HepG2 (cell line): ENCODE results near the gene WDR11. TPM values are rescaled to one million over a fixed set of nuclear protein-coding genes. Genes with fewer than 3 reads are reported as not detected.

ENCODE experiments used
- ATAC-seq: fragments of 200-7000 bp; cut with Tn5 transposase; 3 replicates; pipeline ENCODE4 v1.9.1; 2020; ENCODE audit warnings: mild to moderate bottlenecking, moderate library complexity
- BruUV-seq: library from RNA; stranded (reverse); fragments of 400-500 nt; replicated peaks from 2 replicates; lab custom pipeline; 2021; lab: Mats Ljungman, UMichigan
- CTCF ChIA-PET: fragments of 300-600 bp; formaldehyde crosslinking; extraction: SDS; loops from one replicate; lab custom pipeline; 2021; ENCODE audit warnings: low total read pairs, inconsistent platforms, low intra/inter-chr PET ratio; lab: Yijun Ruan, JAX
- POLR2A ChIA-PET: fragments of 350-600 bp; sonication (Branson Sonifier 250); formaldehyde crosslinking; loops from one replicate; lab custom pipeline; 2020; ENCODE audit warnings: antibody characterized with exemption, inconsistent platforms; lab: Yijun Ruan, JAX
- DNase-seq: peaks from one replicate; pipeline ENCODE4 v3.0.0-alpha.2; 2015; ENCODE audit warnings: low spot score
- FAIRE-seq: peaks from 3 replicates; lab custom pipeline; 2011; peaks lifted over from hg19 to GRCh38; lab: Jason Lieb, UNC
- H2AFZ ChIP-seq: one replicate; pipeline ENCODE4 v1.6.1; 2011; ENCODE audit warnings: low read length, inconsistent platforms
- H3K27ac ChIP-seq: fragments of 300-600 bp; 3 replicates; pipeline ENCODE4 v1.8.0; 2011; ENCODE audit warnings: mixed run types, mild to moderate bottlenecking, mixed read lengths, low read length, inconsistent platforms; ENCODE audit not compliant: insufficient read depth; ENCODE audit errors: extremely low read length
- H3K27me3 ChIP-seq, 2 experiments: fragments of 200-600 bp in 1 of 2; 2 replicates in 1 of 2; 3 replicates in 1 of 2; pipeline versions ENCODE4 v1.6.0 to v1.8.0; 2011; ENCODE audit warnings: low read length in 2 of 2, mild to moderate bottlenecking in 2 of 2, moderate library complexity in 2 of 2, inconsistent platforms in 1 of 2; ENCODE audit not compliant: insufficient read depth in 2 of 2, control insufficient read depth in 1 of 2
- H3K36me3 ChIP-seq, 2 experiments: fragments of 200-600 bp in 1 of 2; replicated peaks in 1 of 2; 2 replicates in 1 of 2; 3 replicates in 1 of 2; pipeline versions ENCODE4 v1.5.1 to v1.8.0; 2011; ENCODE audit warnings: low read length in 2 of 2, inconsistent platforms in 1 of 2; ENCODE audit not compliant: insufficient read depth in 2 of 2, control insufficient read depth in 1 of 2
- H3K4me1 ChIP-seq: 2 replicates; pipeline ENCODE4 v1.5.1; 2012; ENCODE audit warnings: low read length, inconsistent platforms; ENCODE audit not compliant: insufficient read depth
- H3K4me2 ChIP-seq: 2 replicates; pipeline ENCODE4 v1.6.0; 2011; ENCODE audit warnings: low read depth, low read length, inconsistent platforms
- H3K4me3 ChIP-seq, 3 experiments: fragments of 200-600 bp in 1 of 3; sonication (generic), shearing (Covaris generic) in 1 of 3; replicated peaks in 1 of 3; 2 replicates each; pipeline ENCODE4 v1.5.1; 2011 to 2016; ENCODE audit warnings: low read length in 3 of 3, inconsistent platforms in 2 of 3, low read depth in 2 of 3, mild to moderate bottlenecking in 2 of 3, control low read depth in 1 of 3, mixed read lengths in 1 of 3; ENCODE audit not compliant: insufficient read depth in 1 of 3
- H3K79me2 ChIP-seq: one replicate; pipeline ENCODE4 v1.6.1; 2011; ENCODE audit warnings: low read length, inconsistent platforms; ENCODE audit not compliant: insufficient read depth
- H3K9ac ChIP-seq: 2 replicates; pipeline ENCODE4 v1.6.0; 2011; ENCODE audit warnings: mild to moderate bottlenecking, low read depth, low read length, inconsistent platforms; ENCODE audit not compliant: insufficient read depth
- H3K9me3 ChIP-seq: 2 replicates; pipeline ENCODE4 v1.5.1; 2012; ENCODE audit warnings: mild to moderate bottlenecking, low read length
- H4K20me1 ChIP-seq: 2 replicates; pipeline ENCODE4 v1.6.0; 2011; ENCODE audit warnings: inconsistent platforms, mild to moderate bottlenecking, low read length, moderate library complexity; ENCODE audit not compliant: insufficient read depth
- CBX2 ChIP-seq, 2 experiments: fragments of 200-600 bp in 1 of 2; sonication (generic); formaldehyde crosslinking in 1 of 2; IDR thresholded peaks; 2 replicates each; pipeline versions ENCODE4 v1.7.0 to v1.8.1; 2018 to 2022; ENCODE audit warnings: low read depth in 2 of 2, low read length in 1 of 2, mild to moderate bottlenecking in 1 of 2, missing genetic modification reagents in 1 of 2
- GPN1 ChIP-seq: sonication (generic); formaldehyde crosslinking; IDR thresholded peaks from 2 replicates; pipeline ENCODE4 v1.5.1; 2020; ENCODE audit warnings: missing genetic modification reagents, borderline replicate concordance
- GRHL1 ChIP-seq: sonication (generic); formaldehyde crosslinking; conservative IDR thresholded peaks from 2 replicates; pipeline ENCODE4 v1.8.0; 2022; ENCODE audit warnings: missing genetic modification reagents
- HDAC2 ChIP-seq: sonication (generic); formaldehyde crosslinking; IDR thresholded peaks from 2 replicates; pipeline ENCODE4 v1.4.0; 2020; ENCODE audit warnings: missing genetic modification reagents
- NCOA5 ChIP-seq: sonication (generic); formaldehyde crosslinking; IDR thresholded peaks from 2 replicates; pipeline ENCODE4 v1.4.0; 2020; ENCODE audit warnings: missing genetic modification reagents
- PHF20 ChIP-seq: sonication (generic); formaldehyde crosslinking; IDR thresholded peaks from 2 replicates; pipeline ENCODE4 v1.5.0; 2020; ENCODE audit warnings: mild to moderate bottlenecking, missing genetic modification reagents
- RAD21 ChIP-seq: fragments of 450-650 bp; formaldehyde crosslinking; IDR thresholded peaks from 2 replicates; pipeline ENCODE4 v1.5.0; 2020; ENCODE audit warnings: mild to moderate bottlenecking
- STAG1 ChIP-seq: sonication (generic); formaldehyde crosslinking; IDR thresholded peaks from 2 replicates; pipeline ENCODE4 v1.4.0; 2020; ENCODE audit warnings: missing genetic modification reagents
- TBX3 ChIP-seq: fragments of 450-650 bp; IDR thresholded peaks from 2 replicates; pipeline ENCODE4 v1.6.1; 2017; ENCODE audit warnings: antibody characterized with exemption, mild to moderate bottlenecking, inconsistent platforms, borderline replicate concordance
- YY1 ChIP-seq: IDR thresholded peaks from 2 replicates; pipeline ENCODE4 v1.6.1; 2011; ENCODE audit warnings: low read length, low read depth, moderate library complexity, mild to moderate bottlenecking; ENCODE audit not compliant: insufficient read depth, insufficient replicate concordance
- ZNF343 ChIP-seq: sonication (generic); formaldehyde crosslinking; IDR thresholded peaks from 2 replicates; pipeline ENCODE4 v1.4.0; 2020; ENCODE audit warnings: mild to moderate bottlenecking, missing genetic modification reagents
- ZNF609 ChIP-seq: sonication (generic); formaldehyde crosslinking; IDR thresholded peaks from 2 replicates; pipeline ENCODE4 v1.4.0; 2020; ENCODE audit warnings: mild to moderate bottlenecking, missing genetic modification reagents, borderline replicate concordance
- ZNF749 ChIP-seq: sonication (generic); formaldehyde crosslinking; IDR thresholded peaks from 2 replicates; pipeline ENCODE4 v1.8.0; 2022; ENCODE audit warnings: mild to moderate bottlenecking, missing genetic modification reagents, moderate library complexity, borderline replicate concordance
- WGBS: methylation state at CpG from one replicate; pipeline ENCODE4 v1.1.6; 2017; ENCODE audit warnings: low lambda C conversion rate; 5-methylcytosine and 5-hydroxymethylcytosine counted together
- in situ Hi-C: cut with HindIII; loops from 2 replicates; pipeline ENCODE4 v1.10.0; 2017; ENCODE audit warnings: low pct_unique_long_range_greater_than_20kb; ENCODE audit not compliant: extremely low pct_ligation_motif_present
- intact Hi-C: fragments of 100-400 bp; cut with micrococcal nuclease; formaldehyde crosslinking; loops from one replicate; pipeline ENCODE4 v1.10.0; 2022; ENCODE audit not compliant: unreplicated experiment
- polyA plus RNA-seq, 8 experiments: library from polyadenylated mRNA; depleted of rRNA in 3 of 8; stranded (reverse) in 7 of 8; unstranded in 1 of 8; fragments of >200 nt; fragmentation: Illumina TruSeq in 4 of 8; extraction: Trizol in 4 of 8; gene quantifications; 2 replicates each; pipeline versions ENCODE4 v1.2.1 to v1.2.3, GENCODE V29; 2011 to 2016; ENCODE audit warnings: low read depth in 4 of 8, missing spikeins in 1 of 8, mixed read lengths in 1 of 8; ENCODE audit not compliant: insufficient read depth in 1 of 8
- total RNA-seq, 5 experiments: library from RNA; depleted of rRNA; stranded (reverse); fragments of >200 nt; fragmentation: Illumina TruSeq; extraction: Trizol; gene quantifications; 2 replicates each; pipeline ENCODE4 v1.2.3, GENCODE V29; 2016; ENCODE audit warnings: low read depth in 1 of 5
- TF ChIP-seq, protein P1 (sequence below): sonication (generic); formaldehyde crosslinking; IDR thresholded peaks from 2 replicates; pipeline ENCODE4 v1.4.0; 2020; ENCODE audit warnings: mild to moderate bottlenecking, missing genetic modification reagents

Gene WDR11
- total and polyA plus RNA-seq, 2 of the 13 experiments (the other 11 are each of a cell fraction or from before 2014, with no cell fraction given) = 38.0 to 45.2 TPM

DNA sequence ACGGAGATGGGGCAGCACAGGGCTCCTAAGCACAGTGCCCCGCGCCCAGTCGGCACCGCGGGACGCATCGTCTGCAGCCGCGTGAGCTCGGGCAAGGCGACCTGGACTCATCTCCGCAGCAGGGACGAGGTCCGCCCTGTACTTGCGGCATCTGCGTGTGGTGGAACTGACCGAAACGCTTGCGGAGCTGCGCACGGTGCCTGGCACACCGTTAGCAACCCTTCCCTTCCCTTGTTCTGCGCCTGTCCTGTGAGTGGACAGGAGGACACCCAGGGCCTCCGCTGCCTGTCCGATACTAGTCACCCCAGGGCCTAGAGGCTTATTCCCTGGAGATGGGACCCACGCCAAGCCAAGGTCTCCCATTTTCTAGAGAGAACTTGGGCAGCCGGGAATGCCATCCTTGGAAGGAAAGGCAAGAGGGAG lies 98.5 kb downstream of the WDR11 start (continued):
- TF ChIP-seq, protein P1, sequence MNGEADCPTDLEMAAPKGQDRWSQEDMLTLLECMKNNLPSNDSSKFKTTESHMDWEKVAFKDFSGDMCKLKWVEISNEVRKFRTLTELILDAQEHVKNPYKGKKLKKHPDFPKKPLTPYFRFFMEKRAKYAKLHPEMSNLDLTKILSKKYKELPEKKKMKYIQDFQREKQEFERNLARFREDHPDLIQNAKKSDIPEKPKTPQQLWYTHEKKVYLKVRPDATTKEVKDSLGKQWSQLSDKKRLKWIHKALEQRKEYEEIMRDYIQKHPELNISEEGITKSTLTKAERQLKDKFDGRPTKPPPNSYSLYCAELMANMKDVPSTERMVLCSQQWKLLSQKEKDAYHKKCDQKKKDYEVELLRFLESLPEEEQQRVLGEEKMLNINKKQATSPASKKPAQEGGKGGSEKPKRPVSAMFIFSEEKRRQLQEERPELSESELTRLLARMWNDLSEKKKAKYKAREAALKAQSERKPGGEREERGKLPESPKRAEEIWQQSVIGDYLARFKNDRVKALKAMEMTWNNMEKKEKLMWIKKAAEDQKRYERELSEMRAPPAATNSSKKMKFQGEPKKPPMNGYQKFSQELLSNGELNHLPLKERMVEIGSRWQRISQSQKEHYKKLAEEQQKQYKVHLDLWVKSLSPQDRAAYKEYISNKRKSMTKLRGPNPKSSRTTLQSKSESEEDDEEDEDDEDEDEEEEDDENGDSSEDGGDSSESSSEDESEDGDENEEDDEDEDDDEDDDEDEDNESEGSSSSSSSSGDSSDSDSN (CRISPR knock-in tag) = no peak

GRCh38 chr10:120950051-120950561 lies 98.9 kb downstream of the WDR11 start:
- intact Hi-C loops = no loop called here
- no peak for FAIRE-seq
- POLR2A ChIA-PET = no interaction called here
- no peak for TF ChIP-seq GPN1 (CRISPR knock-in tag)
- TF ChIP-seq ZNF749 = no peak
- TF ChIP-seq HDAC2 (CRISPR knock-in tag) = no peak
- TF ChIP-seq CBX2 (IDR thresholded peaks at IDR 0.05; ENCODE audit: low read depth, low read length) = no peak
- no peak for TF ChIP-seq CBX2 (CRISPR knock-in tag; IDR thresholded peaks at IDR 0.05; ENCODE audit: low read depth)
- no peak for TF ChIP-seq TBX3
- TF ChIP-seq ZNF343 = no peak
- no peak for TF ChIP-seq GRHL1 (CRISPR knock-in tag)
- TF ChIP-seq ZNF609 (CRISPR knock-in tag) = no peak
- TF ChIP-seq YY1 = no peak
- no peak for TF ChIP-seq RAD21
- no peak for TF ChIP-seq NCOA5 (CRISPR knock-in tag)
- no peak for TF ChIP-seq STAG1 (CRISPR knock-in tag)
- no peak for TF ChIP-seq PHF20 (CRISPR knock-in tag)

More at GRCh38 chr10:120950051-120950561, 98.9 kb downstream of the WDR11 start:
- Histone ChIP-seq H3K36me3 (no peaks in the 10 kb centered on the region), H3K79me2 (no peaks in the 10 kb centered on the region), H4K20me1 (no peaks in the 10 kb centered on the region), H3K4me1 (no peaks in the 10 kb centered on the region), H2AFZ (no peak overlapping the region), H3K9me3 (no peaks in the 10 kb centered on the region), H3K27me3 (peaks cover 0 to 11% of the 10 kb centered on the region in 2 experiments; a peak in 3 of 5 replicates), H3K27ac (no peak overlapping the region), H3K4me3 (no peak overlapping the region), H3K4me2 (no peak overlapping the region), H3K9ac (no peak overlapping the region)
- DNase-seq = no peak
- ATAC-seq = no peak
- BruUV-seq = no TSS peak
- in situ Hi-C loops = no loop called here
- CTCF ChIA-PET = no interaction called here
- WGBS = 36% methylated on average over 6 of the region's 24 CpGs
